Fibroblast of the conjunctiva (primary cell): ENCODE data around the gene OVOL3.
"Not testable (repeated sequence)": the region's sequence is repeated elsewhere in the genome, so short reads cannot be mapped to it uniquely, and the experiment has no call there.

ENCODE experiments used
- DNase-seq: peaks from one replicate; pipeline ENCODE4 v3.0.0-alpha.2; 2010; ENCODE audit warnings: low read depth

Gene OVOL3

GRCh38 chr19:36131221-36131620 is 20.3 kb downstream of the OVOL3 start:
- not testable (repeated sequence) for DNase-seq

GRCh38 chr19:36134867-36135266 is 23.9 kb downstream of the OVOL3 start:
- not testable (repeated sequence) for DNase-seq

- DNase-seq, result peak; percentile 63
These were observed 26.2 kb downstream of the OVOL3 start for GRCh38 chr19:36136964-36137686.

- DNase-seq, result no peak
These were observed 28.2 kb downstream of the OVOL3 start for GRCh38 chr19:36139120-36139472.

GRCh38 chr19:36139473-36140303 is 28.7 kb downstream of the OVOL3 start, which contains the start of gene CAPNS1:
CAPNS1 (plus strand) TSS chr19:36140066; CDS start chr19:36141012, 946 bp downstream.
- peak; percentile 95 for DNase-seq

GRCh38 chr19:36140304-36141038 is 29.5 kb downstream of the OVOL3 start:
- no peak for DNase-seq

GRCh38 chr19:36141039-36141927 is 30.3 kb downstream of the OVOL3 start:
- peak; percentile 62 for DNase-seq

- no peak for DNase-seq
These were observed 31.1 kb downstream of the OVOL3 start for GRCh38 chr19:36142046-36142445.

- no peak for DNase-seq
These were observed 31.6 kb downstream of the OVOL3 start for GRCh38 chr19:36142496-36142895.

- DNase-seq, result no peak
These were observed 33.7 kb downstream of the OVOL3 start for GRCh38 chr19:36144624-36145023.

GRCh38 chr19:36149673-36150406 is 38.9 kb downstream of the OVOL3 start:
- no peak for DNase-seq

GRCh38 chr19:36150586-36150985 is 39.6 kb downstream of the OVOL3 start:
- no peak for DNase-seq

GRCh38 chr19:36151144-36152018 is 40.4 kb downstream of the OVOL3 start:
- DNase-seq, result no peak

- no peak for DNase-seq
These were observed 41.0 kb downstream of the OVOL3 start for GRCh38 chr19:36152019-36152351.

- no peak for DNase-seq
These were observed 41.6 kb downstream of the OVOL3 start, which contains the start of gene COX7A1 for GRCh38 chr19:36152352-36153091. COX7A1 (minus strand) TSS chr19:36152447; CDS start chr19:36152407, 40 bp downstream.

GRCh38 chr19:36153126-36153525 is 42.2 kb downstream of the OVOL3 start:
- DNase-seq, result no peak

GRCh38 chr19:36160821-36161596 is 50.1 kb downstream of the OVOL3 start:
- DNase-seq, result no peak
